Type B pancreatic cell (in vitro differentiated cells): ENCODE measurements around the gene CHD8. TPM values are rescaled to one million over a fixed set of nuclear protein-coding genes. Genes with fewer than 3 reads are reported as not detected.
"Not testable (repeated sequence)": the region's sequence is repeated elsewhere in the genome, so short reads cannot be mapped to it uniquely, and the experiment has no call there.

Source experiments
- DNase-seq: peaks from one replicate; pipeline ENCODE4 v3.0.0; 2021; ENCODE audit warnings: mixed read lengths; ENCODE audit not compliant: unreplicated experiment; ENCODE audit errors: extremely low spot score
- H3K27ac Mint-ChIP-seq: 2 replicates; pipeline ENCODE4 v1.8.0; 2021; ENCODE audit warnings: mild to moderate bottlenecking, mixed read lengths
- H3K27me3 Mint-ChIP-seq: 2 replicates; pipeline ENCODE4 v1.8.0; 2021; ENCODE audit warnings: mixed read lengths
- H3K36me3 Mint-ChIP-seq: 2 replicates; pipeline ENCODE4 v1.8.0; 2021; ENCODE audit warnings: mixed read lengths
- H3K4me1 Mint-ChIP-seq: one replicate; pipeline ENCODE4 v1.8.0; 2021; ENCODE audit warnings: mixed read lengths; ENCODE audit not compliant: unreplicated experiment
- H3K4me3 Mint-ChIP-seq: 2 replicates; pipeline ENCODE4 v1.8.0; 2021; ENCODE audit warnings: mild to moderate bottlenecking, mixed read lengths
- H3K9me3 Mint-ChIP-seq: 2 replicates; pipeline ENCODE4 v1.8.0; 2021; ENCODE audit warnings: mixed read lengths
- total RNA-seq: library from RNA; stranded (reverse); gene quantifications from 2 replicates; pipeline ENCODE4 v1.2.1, GENCODE V29; 2021; ENCODE audit warnings: low replicate concordance
- TF ChIP-seq, protein P1 (sequence below): fragments of 200-600 bp; sonication (generic); conservative IDR thresholded peaks from 2 replicates; pipeline ENCODE4 v1.5.0; 2021; ENCODE audit warnings: antibody characterized with exemption, mild to moderate bottlenecking

The CHD8 gene
- total RNA-seq, 1 donor from 2014 or later = 112 TPM

DNA sequence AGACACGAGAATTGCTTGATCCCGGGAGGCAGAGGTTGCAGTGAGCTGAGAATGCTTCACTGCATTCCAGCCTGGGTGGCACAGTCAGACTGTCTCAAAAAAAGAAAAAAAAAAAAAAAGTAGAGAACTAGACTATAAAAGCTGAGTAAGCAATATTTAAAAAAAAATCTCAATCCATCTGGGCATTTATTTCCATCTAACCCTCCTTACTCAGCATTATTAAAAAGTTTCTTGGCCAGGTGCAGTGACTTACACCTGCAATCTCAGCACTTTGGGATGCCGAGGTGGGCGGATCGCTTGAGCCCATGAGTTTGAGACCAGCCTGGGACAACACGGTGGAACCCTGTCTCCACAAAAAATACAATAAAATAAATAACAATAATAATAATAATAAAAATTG lies 76.6 kb downstream of the CHD8 start:
- DNase-seq = no peak
- H3K9me3 Mint-ChIP-seq = no peaks in the 10 kb centered on the region
- H3K27me3 Mint-ChIP-seq = no peaks in the 10 kb centered on the region
- H3K4me3 Mint-ChIP-seq = no peak overlapping the region
- no peak overlapping the region for H3K27ac Mint-ChIP-seq
- TF ChIP-seq, protein P1, sequence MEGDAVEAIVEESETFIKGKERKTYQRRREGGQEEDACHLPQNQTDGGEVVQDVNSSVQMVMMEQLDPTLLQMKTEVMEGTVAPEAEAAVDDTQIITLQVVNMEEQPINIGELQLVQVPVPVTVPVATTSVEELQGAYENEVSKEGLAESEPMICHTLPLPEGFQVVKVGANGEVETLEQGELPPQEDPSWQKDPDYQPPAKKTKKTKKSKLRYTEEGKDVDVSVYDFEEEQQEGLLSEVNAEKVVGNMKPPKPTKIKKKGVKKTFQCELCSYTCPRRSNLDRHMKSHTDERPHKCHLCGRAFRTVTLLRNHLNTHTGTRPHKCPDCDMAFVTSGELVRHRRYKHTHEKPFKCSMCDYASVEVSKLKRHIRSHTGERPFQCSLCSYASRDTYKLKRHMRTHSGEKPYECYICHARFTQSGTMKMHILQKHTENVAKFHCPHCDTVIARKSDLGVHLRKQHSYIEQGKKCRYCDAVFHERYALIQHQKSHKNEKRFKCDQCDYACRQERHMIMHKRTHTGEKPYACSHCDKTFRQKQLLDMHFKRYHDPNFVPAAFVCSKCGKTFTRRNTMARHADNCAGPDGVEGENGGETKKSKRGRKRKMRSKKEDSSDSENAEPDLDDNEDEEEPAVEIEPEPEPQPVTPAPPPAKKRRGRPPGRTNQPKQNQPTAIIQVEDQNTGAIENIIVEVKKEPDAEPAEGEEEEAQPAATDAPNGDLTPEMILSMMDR = no peak
- H3K36me3 Mint-ChIP-seq = peaks cover 8% of the 10 kb centered on the region
- peaks cover 18% of the 10 kb centered on the region for H3K4me1 Mint-ChIP-seq

DNA sequence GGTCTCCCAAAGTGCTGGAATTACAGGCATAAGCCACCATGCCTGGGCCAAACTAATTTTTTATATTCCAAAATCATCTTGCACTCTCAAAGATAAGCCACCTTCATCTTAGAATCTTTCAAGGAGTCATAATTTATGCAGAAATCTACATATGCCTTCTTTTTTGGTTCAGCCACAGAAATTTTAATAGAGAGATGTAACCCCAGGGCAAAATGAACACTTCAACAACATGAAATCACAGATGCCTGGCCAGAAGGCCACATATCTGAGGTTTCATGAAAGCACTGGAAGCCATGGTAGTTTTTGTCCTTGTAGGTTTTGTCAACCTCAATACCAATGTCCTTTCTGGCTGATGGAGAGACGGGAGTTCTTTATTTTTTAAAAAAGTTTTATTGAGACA lies 81.9 kb downstream of the CHD8 start:
- Mint-ChIP-seq H3K27ac (no peak overlapping the region), H3K36me3 (peaks cover 24% of the 10 kb centered on the region)
- TF ChIP-seq, protein P1 = no peak

DNA sequence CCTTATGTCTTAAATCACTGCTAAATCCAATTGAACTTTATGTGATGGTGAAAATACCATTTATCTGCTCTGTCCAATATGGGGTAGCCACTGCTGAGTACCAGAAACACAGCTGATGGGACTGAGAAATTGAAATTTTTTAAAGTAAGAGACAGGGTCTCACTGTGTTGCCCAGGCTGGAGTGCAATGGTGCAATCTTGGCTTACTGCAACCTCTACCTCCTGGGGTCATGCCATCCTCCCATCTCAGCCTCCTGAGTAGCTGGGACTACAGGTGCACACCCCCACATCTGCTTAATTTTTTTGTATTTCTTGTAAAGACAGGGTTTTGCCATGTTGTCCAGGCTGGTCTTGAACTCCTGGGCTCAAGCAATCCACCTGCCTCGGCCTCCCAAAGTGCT lies 83.1 kb downstream of the CHD8 start:
- not testable (repeated sequence) for H3K27ac Mint-ChIP-seq, H3K27me3 Mint-ChIP-seq, H3K4me1 Mint-ChIP-seq, DNase-seq, H3K4me3 Mint-ChIP-seq, H3K9me3 Mint-ChIP-seq
- H3K36me3 Mint-ChIP-seq = peaks cover 34% of the 10 kb centered on the region

More for the DNA sequence above, 81.9 kb downstream of the CHD8 start:
- no peaks in the 10 kb centered on the region for H3K9me3 Mint-ChIP-seq
- H3K4me3 Mint-ChIP-seq = no peak overlapping the region
- peaks cover 3% of the 10 kb centered on the region for H3K4me1 Mint-ChIP-seq
- DNase-seq = no peak
- no peaks in the 10 kb centered on the region for H3K27me3 Mint-ChIP-seq

DNA sequence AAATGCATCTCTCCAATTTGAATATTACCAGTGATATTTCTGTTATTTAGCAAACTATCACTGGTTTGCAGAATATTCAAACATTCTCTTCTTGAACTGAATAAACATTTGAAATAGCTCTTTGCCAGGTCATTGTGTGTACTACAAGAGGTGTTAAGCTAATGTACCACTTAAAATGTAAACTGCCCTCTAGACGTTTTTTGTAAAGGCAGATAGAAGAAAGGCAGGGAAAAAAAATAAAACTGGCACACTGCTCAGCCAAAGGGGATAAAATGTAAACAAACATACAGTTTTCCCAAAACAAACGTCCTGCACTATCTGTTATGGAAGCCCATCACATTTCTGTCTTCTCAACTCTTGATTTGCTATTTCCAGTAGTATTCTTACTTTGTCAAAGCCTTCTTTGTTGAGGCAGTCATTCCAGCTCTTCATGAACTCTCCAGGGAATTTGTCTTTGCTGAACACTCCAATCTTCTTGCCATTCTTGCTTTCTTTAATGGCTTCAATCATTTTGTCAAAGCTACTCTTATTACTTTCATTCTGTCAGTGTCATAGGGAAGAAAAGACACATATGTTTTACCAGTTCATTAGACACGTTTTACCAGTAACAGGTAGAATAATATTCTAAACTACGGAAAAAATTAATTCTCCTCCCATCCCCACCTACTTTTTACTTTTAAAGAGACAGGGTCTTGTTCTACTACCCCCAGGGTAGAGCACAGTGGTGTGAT lies 85.8 kb downstream of the CHD8 start:
- no peak for DNase-seq
- H3K27me3 Mint-ChIP-seq = no peaks in the 10 kb centered on the region
- no peak overlapping the region for H3K4me3 Mint-ChIP-seq
- TF ChIP-seq, protein P1 = no peak
- no peak overlapping the region for H3K27ac Mint-ChIP-seq
- no peaks in the 10 kb centered on the region for H3K4me1 Mint-ChIP-seq
- H3K36me3 Mint-ChIP-seq = peaks cover 38% of the 10 kb centered on the region
- H3K9me3 Mint-ChIP-seq = no peaks in the 10 kb centered on the region

- Mint-ChIP-seq H3K4me3 (no peak overlapping the region), H3K36me3 (peaks cover 51% of the 10 kb centered on the region), H3K27ac (no peak overlapping the region), H3K4me1 (no peaks in the 10 kb centered on the region), H3K27me3 (no peaks in the 10 kb centered on the region), H3K9me3 (no peaks in the 10 kb centered on the region)
- no peak for DNase-seq
- TF ChIP-seq, protein P1 = no peak
Measured at GRCh38 chr14:21367582-21368144, 88.3 kb downstream of the CHD8 start.

- DNase-seq = no peak
- TF ChIP-seq, protein P1 = no peak
- no peak overlapping the region for H3K27ac Mint-ChIP-seq
- H3K9me3 Mint-ChIP-seq = no peaks in the 10 kb centered on the region
- no peak overlapping the region for H3K4me3 Mint-ChIP-seq
- H3K36me3 Mint-ChIP-seq = peaks cover 64% of the 10 kb centered on the region
- H3K4me1 Mint-ChIP-seq = no peaks in the 10 kb centered on the region
- no peaks in the 10 kb centered on the region for H3K27me3 Mint-ChIP-seq
Measured at GRCh38 chr14:21356511-21356910, 99.4 kb downstream of the CHD8 start.
